Measurements from ENCODE around the gene THOP1. TPM values are rescaled to one million over a fixed set of nuclear protein-coding genes. Genes with fewer than 3 reads are reported as not detected.

Gene THOP1
- total and polyA plus RNA-seq, 10 of the 15 experiments (the other 5 are each of a cell fraction or from before 2014, with no cell fraction given): 1.9 to 270 (median 169) TPM

- ATAC-seq: no peak
- intact Hi-C loops (cut with micrococcal nuclease; ENCODE audit: unreplicated experiment): loop anchor here (10.0 kb wide), 1 partner anchor 275 kb away; no protein-coding TSS in a partner anchor
- H3K9ac ChIP-seq (ENCODE audit: control insufficient read depth, insufficient read depth, low read length): no peak overlapping the region
- RAD21 ChIA-PET (ENCODE audit: unreplicated experiment): no interaction called here
- H3K4me2 ChIP-seq (ENCODE audit: control insufficient read depth, insufficient read depth): peak overlapping the region; percentile 69
- no peaks in the 10 kb centered on the region for H3K27me3 ChIP-seq (replicated peaks in 1 of 2; ENCODE audit: control insufficient read depth in 2 of 2, insufficient read depth in 2 of 2, low read length in 1 of 2)
- peaks cover 14% of the 10 kb centered on the region for H3K79me2 ChIP-seq (ENCODE audit: control insufficient read depth, insufficient read depth, low read length)
- FAIRE-seq: peak; percentile 41
- no peak for DNase-seq (ENCODE audit: low read depth, low spot score)
- H3K4me1 ChIP-seq (ENCODE audit: control insufficient read depth, insufficient read depth, low read length): no peaks in the 10 kb centered on the region
- SMC1A ChIA-PET (ENCODE audit: uncharacterized antibody, unreplicated experiment): no interaction called here
- 46% methylated on average over 13 of the region's 13 CpGs for WGBS (ENCODE audit: insufficient coverage, insufficient replicate concordance, low lambda C conversion rate, missing lambda C conversion rate)
- BruUV-seq (replicated peaks): no TSS peak
- H3K36me3 ChIP-seq (ENCODE audit: control insufficient read depth in 2 of 2, insufficient read depth in 2 of 2, low read length in 1 of 2): peaks cover 7 to 12% of the 10 kb centered on the region in 2 experiments; a peak in 3 of 4 replicates
- peak overlapping the region; percentile 61 for H2AFZ ChIP-seq (ENCODE audit: control insufficient read depth, low read depth, low read length)
- in situ Hi-C loops (cut with MboI): no loop called here
- CTCF ChIA-PET: no interaction called here
- H4K20me1 ChIP-seq (ENCODE audit: control insufficient read depth, insufficient read depth): no peaks in the 10 kb centered on the region
- H3K27ac ChIP-seq (ENCODE audit: control insufficient read depth, insufficient read depth): no peak overlapping the region
- H3K9me3 ChIP-seq (replicated peaks; ENCODE audit: control insufficient read depth, insufficient read depth, low read length): peaks cover 8% of the 10 kb centered on the region; the same call in 2 of the 3 replicates
- POLR2A ChIA-PET: no interaction called here
- no peak overlapping the region for H3K4me3 ChIP-seq
- TF ChIP-seq CBX3 (IDR thresholded peaks at IDR 0.05; ENCODE audit: borderline replicate concordance, low read depth) (no peak), RAD51 (IDR thresholded peaks at IDR 0.05) (no peak), SUPT20H (IDR thresholded peaks at IDR 0.05; ENCODE audit: borderline replicate concordance, control insufficient read depth, low read depth, low read length) (no peak), IKZF1 (conservative IDR thresholded peaks at IDR 0.05) (0 out of 2 replicates have a peak, but pooled peaks have one; percentile 4), MXI1 (IDR thresholded peaks at IDR 0.05; ENCODE audit: low read depth, low read length) (no peak), TBL1XR1 (IDR thresholded peaks at IDR 0.05; ENCODE audit: low read depth, low read length) (no peak), NFIC (IDR thresholded peaks at IDR 0.05; ENCODE audit: low read depth, low read length) (no peak), SIN3A (IDR thresholded peaks at IDR 0.05; ENCODE audit: low read depth, low read length) (no peak), ATF3 (IDR thresholded peaks at IDR 0.05; ENCODE audit: borderline replicate concordance, extremely low read depth, low read depth, low read length) (no peak), ZNF687 (IDR thresholded peaks at IDR 0.05) (no peak), ZNF207 (IDR thresholded peaks at IDR 0.05; ENCODE audit: borderline replicate concordance) (0 out of 2 replicates have a peak, but pooled peaks have one; percentile 12), POU2F2 (IDR thresholded peaks at IDR 0.05; ENCODE audit: borderline replicate concordance, low read depth, low read length) (no peak), EP300 (IDR thresholded peaks at IDR 0.05; ENCODE audit: borderline replicate concordance in 1 of 2, control insufficient read depth in 1 of 2, low read depth in 2 of 2, low read length in 2 of 2) (no peak), BACH1 (IDR thresholded peaks at IDR 0.05; ENCODE audit: borderline replicate concordance) (no peak), EED (IDR thresholded peaks at IDR 0.05; ENCODE audit: low read depth) (no peak), PAX8 (IDR thresholded peaks at IDR 0.05) (no peak), NR2C2 (IDR thresholded peaks at IDR 0.05; ENCODE audit: borderline replicate concordance, control insufficient read depth, insufficient read length, low read depth) (no peak), IKZF2 (IDR thresholded peaks at IDR 0.05) (no peak), BCL3 (IDR thresholded peaks at IDR 0.05; ENCODE audit: borderline replicate concordance, insufficient read depth, low read depth, low read length, poor library complexity, severe bottlenecking) (no peak), BMI1 (IDR thresholded peaks at IDR 0.05; ENCODE audit: borderline replicate concordance) (no peak), NFYB (IDR thresholded peaks at IDR 0.05; ENCODE audit: insufficient read depth, low read depth, low read length) (no peak)
These were observed 45.0 kb upstream of the THOP1 start for GRCh38 chr19:2740314-2740656.

Measured in GM12878 (cell line).